Cerebellar cortex (tissue), 1 donor: ENCODE measurements around the gene INTS13.
"Not testable (repeated sequence)": the region's sequence is repeated elsewhere in the genome, so short reads cannot be mapped to it uniquely, and the experiment has no call there.

Experiments
- DNase-seq: peaks from one replicate; pipeline ENCODE4 v3.0.0-alpha.2; 2015; ENCODE audit warnings: low spot score

Gene INTS13

GRCh38 chr12:26937863-26938700 is at the start of gene INTS13, which contains the start of gene FGFR1OP2:
INTS13 (minus strand) TSS chr12:26937981; CDS start chr12:26936803, 1,178 bp downstream.
FGFR1OP2 (plus strand) TSS chr12:26938470; CDS start chr12:26954159, 15,689 bp downstream.
- peak; percentile 99 for DNase-seq

- no peak for DNase-seq
These were observed 45.1 kb upstream of the INTS13 start for GRCh38 chr12:26982866-26983265.

- no peak for DNase-seq
These were observed 42.0 kb upstream of the INTS13 start for GRCh38 chr12:26979733-26980132.

- no peak for DNase-seq
These were observed 41.0 kb upstream of the INTS13 start for GRCh38 chr12:26978801-26979200.

- DNase-seq, result no peak
These were observed 38.9 kb upstream of the INTS13 start for GRCh38 chr12:26976687-26977086.

- no peak for DNase-seq
These were observed 34.2 kb upstream of the INTS13 start for GRCh38 chr12:26971963-26972362.

- no peak for DNase-seq
These were observed 32.4 kb upstream of the INTS13 start for GRCh38 chr12:26970136-26970535.

GRCh38 chr12:26966842-26967241 is 29.1 kb upstream of the INTS13 start:
- no peak for DNase-seq

GRCh38 chr12:26963413-26963812 is 25.6 kb upstream of the INTS13 start:
- no peak for DNase-seq

- no peak for DNase-seq
These were observed 24.0 kb upstream of the INTS13 start for GRCh38 chr12:26961803-26962202.

GRCh38 chr12:26961391-26961790 is 23.6 kb upstream of the INTS13 start:
- not testable (repeated sequence) for DNase-seq

- DNase-seq, result no peak
These were observed 16.2 kb upstream of the INTS13 start for GRCh38 chr12:26954027-26954426.

GRCh38 chr12:26953447-26953846 is 15.7 kb upstream of the INTS13 start:
- DNase-seq, result no peak

- no peak for DNase-seq
These were observed 10.5 kb upstream of the INTS13 start for GRCh38 chr12:26948309-26948708.

- no peak for DNase-seq
These were observed 3.4 kb upstream of the INTS13 start for GRCh38 chr12:26941215-26941594.

- no peak for DNase-seq
These were observed 2.9 kb upstream of the INTS13 start for GRCh38 chr12:26940516-26941214.

- DNase-seq, result no peak
These were observed 2.2 kb upstream of the INTS13 start for GRCh38 chr12:26939953-26940352.

GRCh38 chr12:26939192-26939832 is 1.5 kb upstream of the INTS13 start:
- peak; percentile 25 for DNase-seq

- peak; percentile 47 for DNase-seq
These were observed 901 bp upstream of the INTS13 start for GRCh38 chr12:26938701-26939062.

GRCh38 chr12:26937443-26937862 is 328 bp downstream of the INTS13 start:
- no peak for DNase-seq

GRCh38 chr12:26936559-26937442 is 980 bp downstream of the INTS13 start:
- no peak for DNase-seq
